GM06990 (cell line): ENCODE measurements around the gene GARIN5A.
A peak's percentile ranks its signal among the peaks of the same experiment; 100 is the strongest.

Experiments used
- DNase-seq: peaks from one replicate; pipeline ENCODE4 v3.0.0-alpha.2; 2011; ENCODE audit not compliant: insufficient read length; ENCODE audit errors: extremely low read depth
- H3K27me3 ChIP-seq: replicated peaks from 2 replicates; pipeline ENCODE4 v1.6.0; 2011; ENCODE audit warnings: low read length; ENCODE audit not compliant: control insufficient read depth, insufficient read depth
- H3K36me3 ChIP-seq: 2 replicates; pipeline ENCODE4 v1.5.1; 2011; ENCODE audit warnings: low read length; ENCODE audit not compliant: control insufficient read depth, insufficient read depth
- H3K4me3 ChIP-seq: replicated peaks from 2 replicates; pipeline ENCODE4 v1.5.1; 2011; ENCODE audit warnings: low read depth, mild to moderate bottlenecking, control low read depth, low read length
- TF ChIP-seq, protein P1 (sequence below): IDR thresholded peaks from 2 replicates; pipeline ENCODE4 v1.5.1; 2011; ENCODE audit warnings: low read length, control low read depth, mild to moderate bottlenecking, inconsistent platforms; ENCODE audit not compliant: insufficient read depth, poor library complexity, severe bottlenecking

The GARIN5A gene

DNA sequence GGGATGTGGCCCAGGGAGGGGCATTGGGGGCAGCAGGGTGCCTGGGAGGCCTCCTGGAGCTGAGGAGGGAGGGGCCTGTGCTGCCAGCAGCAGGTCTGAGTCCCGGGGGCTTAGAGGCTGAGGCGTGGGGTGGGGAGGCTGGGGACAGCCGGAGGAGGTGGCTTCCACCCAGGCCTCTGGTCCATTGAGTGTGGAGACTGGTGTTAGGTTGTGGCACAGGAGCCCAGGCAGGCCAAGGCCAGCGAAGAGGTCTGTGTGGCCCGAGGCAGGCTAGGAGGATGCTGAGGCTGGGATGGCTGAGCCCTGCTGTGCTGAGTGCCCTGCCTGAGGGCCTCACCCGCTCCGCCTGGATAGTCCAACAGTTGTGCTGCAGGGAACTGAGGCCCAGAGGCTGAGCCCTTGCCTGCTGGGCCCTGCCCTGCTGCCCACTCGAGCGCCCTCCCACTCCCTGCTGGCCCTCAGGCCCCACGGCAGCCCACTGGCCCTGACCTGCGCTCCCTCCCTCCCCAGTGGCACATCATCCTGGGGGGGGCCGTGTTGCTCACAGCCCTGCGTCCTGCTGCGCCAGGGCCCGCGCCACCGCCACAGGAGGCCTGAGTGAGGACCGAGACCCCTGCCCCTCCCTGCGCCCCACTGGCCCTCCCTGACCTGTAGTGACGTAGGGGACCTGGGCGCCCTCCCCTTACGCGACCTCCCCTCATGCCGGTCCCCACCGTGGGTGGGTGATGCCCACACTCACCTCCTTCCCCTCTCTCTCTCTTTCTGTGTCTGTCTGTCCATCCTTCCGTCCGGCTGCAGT, 4.9 kb upstream of the GARIN5A start:
- no peaks in the 10 kb centered on the region for H3K27me3 ChIP-seq
- DNase-seq: no peak
- no peak overlapping the region for H3K4me3 ChIP-seq
- TF ChIP-seq, protein P1, sequence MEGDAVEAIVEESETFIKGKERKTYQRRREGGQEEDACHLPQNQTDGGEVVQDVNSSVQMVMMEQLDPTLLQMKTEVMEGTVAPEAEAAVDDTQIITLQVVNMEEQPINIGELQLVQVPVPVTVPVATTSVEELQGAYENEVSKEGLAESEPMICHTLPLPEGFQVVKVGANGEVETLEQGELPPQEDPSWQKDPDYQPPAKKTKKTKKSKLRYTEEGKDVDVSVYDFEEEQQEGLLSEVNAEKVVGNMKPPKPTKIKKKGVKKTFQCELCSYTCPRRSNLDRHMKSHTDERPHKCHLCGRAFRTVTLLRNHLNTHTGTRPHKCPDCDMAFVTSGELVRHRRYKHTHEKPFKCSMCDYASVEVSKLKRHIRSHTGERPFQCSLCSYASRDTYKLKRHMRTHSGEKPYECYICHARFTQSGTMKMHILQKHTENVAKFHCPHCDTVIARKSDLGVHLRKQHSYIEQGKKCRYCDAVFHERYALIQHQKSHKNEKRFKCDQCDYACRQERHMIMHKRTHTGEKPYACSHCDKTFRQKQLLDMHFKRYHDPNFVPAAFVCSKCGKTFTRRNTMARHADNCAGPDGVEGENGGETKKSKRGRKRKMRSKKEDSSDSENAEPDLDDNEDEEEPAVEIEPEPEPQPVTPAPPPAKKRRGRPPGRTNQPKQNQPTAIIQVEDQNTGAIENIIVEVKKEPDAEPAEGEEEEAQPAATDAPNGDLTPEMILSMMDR: no peak
- H3K36me3 ChIP-seq: peaks cover 41% of the 10 kb centered on the region

GRCh38 chr19:50480281-50481111, 3.8 kb upstream of the GARIN5A start:
- TF ChIP-seq, protein P1: no peak
- Histone ChIP-seq H3K36me3 (peaks cover 41% of the 10 kb centered on the region), H3K4me3 (no peak overlapping the region), H3K27me3 (no peaks in the 10 kb centered on the region)
- DNase-seq: no peak

DNA sequence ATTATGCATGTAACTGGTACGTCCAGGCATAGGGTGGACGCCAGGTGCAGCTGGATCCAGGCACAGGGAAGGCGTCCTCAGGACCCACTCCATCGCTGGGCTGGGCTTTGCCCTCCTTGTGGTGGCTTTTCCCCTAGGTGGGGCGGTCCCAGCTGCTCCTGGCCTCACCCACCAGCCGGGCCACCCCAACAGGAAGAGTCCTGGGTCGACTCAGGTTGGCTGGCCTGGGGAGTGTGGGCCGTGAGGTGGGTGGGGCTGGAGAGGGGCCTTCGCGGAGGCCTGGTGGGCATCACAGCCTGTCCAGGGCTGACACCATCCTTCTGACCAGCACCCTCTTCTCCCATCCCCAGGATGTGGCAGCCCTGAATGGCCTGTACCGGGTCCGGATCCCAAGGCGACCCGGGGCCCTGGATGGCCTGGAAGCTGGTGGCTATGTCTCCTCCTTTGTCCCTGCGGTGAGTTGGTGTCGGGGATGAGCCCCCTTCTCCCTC, 3.2 kb upstream of the GARIN5A start:
- H3K27me3 ChIP-seq: no peaks in the 10 kb centered on the region
- peaks cover 38% of the 10 kb centered on the region for H3K36me3 ChIP-seq
- H3K4me3 ChIP-seq: no peak overlapping the region
- no peak for DNase-seq
- TF ChIP-seq, protein P1: no peak

DNA sequence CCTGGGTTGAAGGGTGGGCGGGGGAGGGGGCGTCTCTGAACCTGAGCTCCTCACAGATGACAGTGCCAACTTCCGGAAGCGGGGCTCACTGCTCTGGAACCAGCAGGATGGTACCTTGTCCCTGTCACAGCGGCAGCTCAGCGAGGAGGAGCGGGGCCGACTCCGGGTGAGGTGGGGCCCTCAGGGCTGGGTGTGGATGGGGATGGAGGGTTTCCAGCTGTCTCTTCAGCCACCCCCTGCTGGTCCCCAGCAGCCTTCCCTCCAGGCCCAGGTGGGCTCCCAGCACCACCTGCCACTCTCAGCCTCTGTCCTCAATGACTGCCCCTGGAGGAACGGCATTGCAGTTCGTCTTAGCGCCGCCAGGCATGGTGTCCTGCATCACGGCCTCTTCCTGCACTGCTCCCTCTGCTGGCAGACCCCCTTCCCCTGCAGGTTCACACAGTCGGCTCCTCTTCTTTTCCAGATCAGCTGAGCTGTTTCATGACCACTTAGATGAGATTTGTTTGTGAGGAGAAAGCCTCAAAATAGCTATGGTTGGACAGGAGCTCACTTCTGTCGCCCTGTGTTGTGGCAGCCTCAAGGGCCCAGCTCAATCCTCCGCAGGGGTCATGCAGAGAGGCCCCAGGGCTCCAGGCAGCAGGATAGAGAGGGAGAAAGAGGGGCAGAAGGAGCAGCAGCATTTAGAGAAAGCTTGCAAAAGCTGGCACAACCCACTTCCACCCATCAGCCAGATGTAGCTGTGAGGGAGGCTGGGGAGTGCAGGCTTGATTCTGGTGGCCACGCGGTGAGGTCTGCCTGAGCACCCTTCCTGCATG, 2.5 kb upstream of the GARIN5A start:
- Histone ChIP-seq H3K36me3 (peaks cover 37% of the 10 kb centered on the region), H3K4me3 (no peak overlapping the region), H3K27me3 (no peaks in the 10 kb centered on the region)
- DNase-seq: no peak
- TF ChIP-seq, protein P1: peak; percentile 44

DNA sequence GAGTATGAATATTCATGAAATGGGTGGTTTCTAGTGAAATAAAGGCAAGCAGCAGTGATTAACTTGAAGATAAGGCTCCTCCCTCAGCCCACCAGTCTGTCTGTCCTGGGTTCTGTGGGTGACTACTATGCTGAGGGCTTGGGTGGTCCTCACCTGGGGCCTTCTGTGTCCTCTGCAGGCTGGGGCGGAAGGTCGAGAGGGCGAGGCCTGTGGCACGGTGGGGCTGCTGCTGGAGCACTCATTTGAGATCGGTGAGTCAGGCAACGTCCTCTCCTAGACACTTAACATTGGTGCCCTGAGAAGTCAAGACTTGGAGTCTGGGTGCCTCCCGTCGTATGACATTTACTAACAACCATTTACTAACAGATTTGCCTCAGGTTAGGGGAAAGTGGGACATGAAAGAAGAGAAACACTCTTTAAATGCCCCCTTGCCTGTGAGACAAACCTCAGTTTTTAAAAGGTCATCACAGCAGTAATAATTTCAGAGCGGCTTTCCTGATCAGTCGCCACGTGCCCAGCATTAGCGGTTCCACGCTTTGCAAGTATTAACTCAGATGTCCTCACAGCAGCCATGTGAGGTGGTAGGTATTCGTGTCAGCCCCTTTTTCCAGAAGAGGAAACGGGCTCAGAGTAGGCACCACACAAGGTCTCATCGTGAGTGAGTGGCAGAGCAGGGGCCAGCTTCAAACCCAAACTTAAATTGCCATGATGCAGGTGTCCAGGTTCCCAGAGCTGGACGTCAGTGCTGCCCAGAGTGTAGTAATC, 1.3 kb upstream of the GARIN5A start:
- Histone ChIP-seq H3K36me3 (peaks cover 34% of the 10 kb centered on the region), H3K4me3 (peak overlapping the region; percentile 79; the same call in 1 of the 2 replicates), H3K27me3 (no peaks in the 10 kb centered on the region)
- no peak for DNase-seq
- TF ChIP-seq, protein P1: no peak
